ENCODE measurements around the gene PLCB4.

- no peak for TF ChIP-seq CTCF (IDR thresholded peaks at IDR 0.05 in 4 of 5, conservative IDR thresholded peaks at IDR 0.05 in 1 of 5)
- no peak for TF ChIP-seq POLR2A (IDR thresholded peaks at IDR 0.05)
These were observed 44.3 kb upstream of the PLCB4 start for GRCh38 chr20:9024606-9025005.

Measured in gastrocnemius medialis (tissue), 4 donors.